Chondrocyte (in vitro differentiated cells): ENCODE results near the gene ALDOB. TPM values are rescaled to one million over a fixed set of nuclear protein-coding genes. Genes with fewer than 3 reads are reported as not detected.

Source experiments
- DNase-seq: peaks from one replicate; pipeline ENCODE4 v3.0.0; 2021; ENCODE audit warnings: mixed read lengths, low spot score
- H3K27ac Mint-ChIP-seq: one replicate; pipeline ENCODE4 v1.8.0; 2021; ENCODE audit warnings: mild to moderate bottlenecking, moderate library complexity, mixed read lengths; ENCODE audit not compliant: unreplicated experiment
- H3K27me3 Mint-ChIP-seq: 2 replicates; pipeline ENCODE4 v1.8.0; 2021; ENCODE audit warnings: low read depth, mixed read lengths
- H3K36me3 Mint-ChIP-seq: 2 replicates; pipeline ENCODE4 v1.8.0; 2021; ENCODE audit warnings: low read depth, mixed read lengths
- H3K4me1 Mint-ChIP-seq: 2 replicates; pipeline ENCODE4 v1.8.0; 2021; ENCODE audit warnings: low read depth, mild to moderate bottlenecking, mixed read lengths
- H3K4me3 Mint-ChIP-seq: one replicate; pipeline ENCODE4 v1.8.0; 2021; ENCODE audit warnings: mild to moderate bottlenecking, moderate library complexity, mixed read lengths; ENCODE audit not compliant: unreplicated experiment
- H3K9me3 Mint-ChIP-seq: 2 replicates; pipeline ENCODE4 v1.8.0; 2021; ENCODE audit warnings: low read depth, mixed read lengths
- total RNA-seq: library from RNA; stranded (reverse); gene quantifications from 3 replicates; pipeline ENCODE4 v1.2.1, GENCODE V29; 2021
- TF ChIP-seq, protein P1 (sequence below): fragments of 200-600 bp; sonication (generic); IDR thresholded peaks from 2 replicates; pipeline ENCODE4 v1.5.0; 2021; ENCODE audit warnings: antibody characterized with exemption, mild to moderate bottlenecking, moderate library complexity

The ALDOB gene
- total RNA-seq, 1 donor from 2014 or later: 0.25 TPM

- H3K27ac Mint-ChIP-seq: no peak overlapping the region
- H3K36me3 Mint-ChIP-seq: peaks cover 20% of the 10 kb centered on the region
- TF ChIP-seq, protein P1, sequence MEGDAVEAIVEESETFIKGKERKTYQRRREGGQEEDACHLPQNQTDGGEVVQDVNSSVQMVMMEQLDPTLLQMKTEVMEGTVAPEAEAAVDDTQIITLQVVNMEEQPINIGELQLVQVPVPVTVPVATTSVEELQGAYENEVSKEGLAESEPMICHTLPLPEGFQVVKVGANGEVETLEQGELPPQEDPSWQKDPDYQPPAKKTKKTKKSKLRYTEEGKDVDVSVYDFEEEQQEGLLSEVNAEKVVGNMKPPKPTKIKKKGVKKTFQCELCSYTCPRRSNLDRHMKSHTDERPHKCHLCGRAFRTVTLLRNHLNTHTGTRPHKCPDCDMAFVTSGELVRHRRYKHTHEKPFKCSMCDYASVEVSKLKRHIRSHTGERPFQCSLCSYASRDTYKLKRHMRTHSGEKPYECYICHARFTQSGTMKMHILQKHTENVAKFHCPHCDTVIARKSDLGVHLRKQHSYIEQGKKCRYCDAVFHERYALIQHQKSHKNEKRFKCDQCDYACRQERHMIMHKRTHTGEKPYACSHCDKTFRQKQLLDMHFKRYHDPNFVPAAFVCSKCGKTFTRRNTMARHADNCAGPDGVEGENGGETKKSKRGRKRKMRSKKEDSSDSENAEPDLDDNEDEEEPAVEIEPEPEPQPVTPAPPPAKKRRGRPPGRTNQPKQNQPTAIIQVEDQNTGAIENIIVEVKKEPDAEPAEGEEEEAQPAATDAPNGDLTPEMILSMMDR: no peak
- H3K27me3 Mint-ChIP-seq: no peaks in the 10 kb centered on the region
- no peak overlapping the region for H3K4me3 Mint-ChIP-seq
- no peak for DNase-seq
- H3K9me3 Mint-ChIP-seq: peaks cover 41% of the 10 kb centered on the region
- peaks cover 21% of the 10 kb centered on the region for H3K4me1 Mint-ChIP-seq
Observed at GRCh38 chr9:101415578-101415977, 20.0 kb downstream of the ALDOB start.

- no peaks in the 10 kb centered on the region for H3K27me3 Mint-ChIP-seq
- H3K36me3 Mint-ChIP-seq: peaks cover 21% of the 10 kb centered on the region
- H3K27ac Mint-ChIP-seq: no peak overlapping the region
- TF ChIP-seq, protein P1: no peak
- no peak for DNase-seq
- peaks cover 44% of the 10 kb centered on the region for H3K9me3 Mint-ChIP-seq
- no peak overlapping the region for H3K4me3 Mint-ChIP-seq
- H3K4me1 Mint-ChIP-seq: peaks cover 21% of the 10 kb centered on the region
Observed at GRCh38 chr9:101414839-101415238, 20.7 kb downstream of the ALDOB start.

- TF ChIP-seq, protein P1: no peak
- H3K4me3 Mint-ChIP-seq: no peak overlapping the region
- peaks cover 66% of the 10 kb centered on the region for H3K36me3 Mint-ChIP-seq
- DNase-seq: no peak
- no peak overlapping the region for H3K27ac Mint-ChIP-seq
- H3K9me3 Mint-ChIP-seq: peaks cover 78% of the 10 kb centered on the region
- H3K27me3 Mint-ChIP-seq: no peaks in the 10 kb centered on the region
- H3K4me1 Mint-ChIP-seq: no peaks in the 10 kb centered on the region
Observed at GRCh38 chr9:101409079-101409477, 26.5 kb downstream of the ALDOB start.

DNA sequence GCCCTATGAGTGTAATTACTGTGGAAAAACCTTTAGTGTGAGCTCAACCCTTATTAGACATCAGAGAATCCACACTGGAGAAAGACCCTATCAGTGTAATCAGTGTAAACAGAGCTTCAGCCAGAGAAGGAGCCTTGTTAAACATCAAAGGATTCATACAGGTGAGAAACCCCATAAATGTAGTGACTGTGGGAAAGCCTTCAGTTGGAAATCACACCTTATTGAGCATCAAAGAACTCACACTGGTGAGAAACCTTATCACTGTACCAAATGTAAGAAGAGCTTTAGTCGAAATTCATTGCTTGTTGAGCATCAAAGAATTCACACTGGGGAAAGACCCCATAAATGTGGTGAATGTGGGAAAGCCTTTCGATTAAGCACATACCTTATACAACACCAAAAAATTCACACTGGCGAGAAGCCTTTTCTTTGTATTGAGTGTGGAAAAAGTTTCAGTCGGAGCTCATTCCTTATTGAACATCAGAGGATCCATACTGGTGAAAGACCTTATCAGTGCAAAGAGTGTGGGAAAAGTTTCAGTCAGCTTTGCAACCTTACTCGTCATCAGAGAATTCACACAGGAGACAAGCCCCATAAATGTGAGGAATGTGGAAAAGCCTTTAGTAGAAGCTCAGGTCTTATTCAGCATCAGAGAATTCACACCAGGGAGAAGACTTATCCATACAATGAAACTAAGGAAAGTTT is 27.0 kb downstream of the ALDOB start:
- H3K4me1 Mint-ChIP-seq: no peaks in the 10 kb centered on the region
- TF ChIP-seq, protein P1: no peak
- peaks cover 80% of the 10 kb centered on the region for H3K9me3 Mint-ChIP-seq
- H3K36me3 Mint-ChIP-seq: peaks cover 70% of the 10 kb centered on the region
- H3K4me3 Mint-ChIP-seq: no peak overlapping the region
- no peaks in the 10 kb centered on the region for H3K27me3 Mint-ChIP-seq
- no peak for DNase-seq
- no peak overlapping the region for H3K27ac Mint-ChIP-seq

- Mint-ChIP-seq H3K36me3 (peaks cover 80% of the 10 kb centered on the region), H3K4me3 (no peak overlapping the region), H3K27me3 (no peaks in the 10 kb centered on the region), H3K9me3 (peaks cover 67% of the 10 kb centered on the region), H3K27ac (no peak overlapping the region), H3K4me1 (peaks cover 38% of the 10 kb centered on the region)
- TF ChIP-seq, protein P1: no peak
- no peak for DNase-seq
Observed at GRCh38 chr9:101403516-101404285, 31.9 kb downstream of the ALDOB start.
